ENCODE results near the gene STAM2. TPM values are rescaled to one million over a fixed set of nuclear protein-coding genes. Genes with fewer than 3 reads are reported as not detected.
"Not testable (repeated sequence)": the region's sequence is repeated elsewhere in the genome, so short reads cannot be mapped to it uniquely, and the experiment has no call there.

Gene STAM2
- total RNA-seq, 1 donor, result 51.4 TPM

DNA sequence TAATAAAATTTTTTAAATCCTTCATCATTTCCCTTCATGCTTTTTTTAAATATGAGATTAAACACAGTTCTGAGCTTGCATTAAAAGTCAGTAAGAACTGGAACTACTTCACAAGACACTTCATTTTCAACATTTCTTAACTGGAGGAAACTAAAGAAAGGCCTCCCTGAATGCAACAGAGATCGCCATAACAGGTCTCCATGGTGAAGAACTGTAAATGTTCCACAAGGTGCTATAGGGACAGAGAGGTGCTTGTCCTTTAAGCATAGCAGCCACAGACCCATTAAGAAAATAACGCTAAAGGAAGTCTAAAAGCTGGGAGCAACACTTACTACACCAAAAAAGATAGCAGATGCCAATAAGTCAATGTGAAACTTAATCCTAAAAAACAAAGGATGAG is 8.5 kb downstream of the STAM2 start:
- DNase-seq (ENCODE audit: low read depth), result no peak
- H3K4me3 ChIP-seq (ENCODE audit: low read depth, low read length), result no peak overlapping the region

DNA sequence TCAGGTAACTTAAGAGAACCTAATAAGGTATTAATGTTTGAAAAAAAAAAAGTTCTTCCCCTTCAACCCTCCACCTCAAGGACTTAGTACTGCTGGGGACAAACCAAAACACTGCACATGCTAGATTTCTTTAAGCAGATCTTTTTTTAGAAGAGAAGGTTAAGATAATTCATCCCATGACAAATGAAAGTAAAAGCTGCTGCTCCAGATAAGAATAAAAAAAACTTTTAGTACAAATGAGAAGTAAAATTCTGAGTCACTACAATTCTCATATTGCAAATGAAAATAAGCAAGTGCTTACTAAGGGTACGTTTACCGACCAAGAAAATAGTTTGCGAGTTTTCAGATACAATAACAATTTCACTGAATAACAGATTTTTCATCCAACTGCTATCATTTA is 8.9 kb downstream of the STAM2 start:
- H3K4me3 ChIP-seq (ENCODE audit: low read depth, low read length), result no peak overlapping the region
- TF ChIP-seq, protein P1, sequence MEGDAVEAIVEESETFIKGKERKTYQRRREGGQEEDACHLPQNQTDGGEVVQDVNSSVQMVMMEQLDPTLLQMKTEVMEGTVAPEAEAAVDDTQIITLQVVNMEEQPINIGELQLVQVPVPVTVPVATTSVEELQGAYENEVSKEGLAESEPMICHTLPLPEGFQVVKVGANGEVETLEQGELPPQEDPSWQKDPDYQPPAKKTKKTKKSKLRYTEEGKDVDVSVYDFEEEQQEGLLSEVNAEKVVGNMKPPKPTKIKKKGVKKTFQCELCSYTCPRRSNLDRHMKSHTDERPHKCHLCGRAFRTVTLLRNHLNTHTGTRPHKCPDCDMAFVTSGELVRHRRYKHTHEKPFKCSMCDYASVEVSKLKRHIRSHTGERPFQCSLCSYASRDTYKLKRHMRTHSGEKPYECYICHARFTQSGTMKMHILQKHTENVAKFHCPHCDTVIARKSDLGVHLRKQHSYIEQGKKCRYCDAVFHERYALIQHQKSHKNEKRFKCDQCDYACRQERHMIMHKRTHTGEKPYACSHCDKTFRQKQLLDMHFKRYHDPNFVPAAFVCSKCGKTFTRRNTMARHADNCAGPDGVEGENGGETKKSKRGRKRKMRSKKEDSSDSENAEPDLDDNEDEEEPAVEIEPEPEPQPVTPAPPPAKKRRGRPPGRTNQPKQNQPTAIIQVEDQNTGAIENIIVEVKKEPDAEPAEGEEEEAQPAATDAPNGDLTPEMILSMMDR (IDR thresholded peaks at IDR 0.05; ENCODE audit: insufficient read depth, low read depth, low read length), result no peak
- DNase-seq (ENCODE audit: low read depth), result peak; percentile 41

More for the DNA sequence above, 8.5 kb downstream of the STAM2 start:
- TF ChIP-seq, protein P1 (IDR thresholded peaks at IDR 0.05; ENCODE audit: insufficient read depth, low read depth, low read length), result no peak

DNA sequence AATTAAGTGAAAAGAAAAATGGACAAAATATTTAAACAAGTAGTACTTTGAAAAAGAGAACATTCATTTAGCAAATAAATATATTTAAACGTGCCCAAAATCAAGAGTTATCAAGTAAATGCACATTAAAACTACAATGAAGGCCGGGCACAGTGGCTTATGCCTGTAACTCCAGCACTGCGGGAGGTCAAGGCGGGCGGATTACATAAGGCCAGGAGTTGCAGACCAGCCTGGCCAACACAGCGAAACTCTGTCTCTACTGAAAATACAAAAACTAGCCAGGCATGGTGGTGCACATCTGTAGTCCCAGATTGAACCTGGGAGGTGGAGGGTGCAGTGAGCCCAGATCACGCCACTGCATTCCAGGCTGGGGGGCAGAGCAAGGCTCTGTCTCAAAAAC is 9.8 kb downstream of the STAM2 start:
- TF ChIP-seq, protein P1 (IDR thresholded peaks at IDR 0.05; ENCODE audit: insufficient read depth, low read depth, low read length), result no peak
- DNase-seq (ENCODE audit: low read depth), result no peak
- no peak overlapping the region for H3K4me3 ChIP-seq (ENCODE audit: low read depth, low read length)

- TF ChIP-seq, protein P1 (IDR thresholded peaks at IDR 0.05; ENCODE audit: insufficient read depth, low read depth, low read length), result no peak
- no peak overlapping the region for H3K4me3 ChIP-seq (ENCODE audit: low read depth, low read length)
- DNase-seq (ENCODE audit: low read depth), result no peak
Observed at GRCh38 chr2:152165306-152165705, 10.3 kb downstream of the STAM2 start.

DNA sequence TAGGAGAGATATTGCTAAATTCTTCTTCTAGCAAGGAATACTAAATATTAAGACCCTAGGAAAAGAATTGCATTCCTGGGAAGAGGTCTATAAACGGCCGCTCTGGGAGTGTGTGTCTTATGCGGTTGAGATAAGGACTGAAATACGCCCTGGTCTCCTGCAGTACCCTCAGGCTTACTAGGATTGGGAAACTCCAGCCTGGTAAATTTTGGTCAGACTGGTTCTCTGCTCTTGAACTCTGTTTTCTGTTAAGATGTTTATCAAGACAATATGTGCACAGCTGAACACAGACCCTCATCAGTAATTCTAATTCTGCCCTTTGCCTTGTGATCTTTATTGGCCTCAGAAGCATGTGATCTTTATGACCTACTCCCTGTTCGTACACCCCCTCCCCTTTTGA is 11.9 kb downstream of the STAM2 start:
- not testable (repeated sequence) for H3K4me3 ChIP-seq (ENCODE audit: low read depth, low read length)
- peak; percentile 88 for DNase-seq (ENCODE audit: low read depth)

DNA sequence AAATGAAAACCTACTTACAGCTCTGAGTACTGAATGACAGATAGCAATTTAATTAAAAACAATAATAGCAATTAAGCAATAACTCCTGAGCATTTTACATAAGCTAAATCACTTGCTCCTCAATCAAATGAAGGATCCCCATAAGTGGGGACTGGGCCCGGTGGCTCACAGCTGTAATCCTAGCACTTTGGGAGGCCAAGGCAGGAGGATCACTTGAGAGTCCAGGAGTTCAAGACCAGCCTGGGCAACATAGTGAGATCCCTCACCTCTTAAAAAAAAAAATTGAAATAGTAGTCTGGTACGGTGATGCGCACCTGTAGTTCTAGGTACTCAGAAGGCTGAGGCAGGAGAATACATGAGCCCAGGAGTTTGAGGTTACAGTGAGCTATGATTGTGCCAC is 13.4 kb downstream of the STAM2 start:
- TF ChIP-seq, protein P1 (IDR thresholded peaks at IDR 0.05; ENCODE audit: insufficient read depth, low read depth, low read length), result no peak
- H3K4me3 ChIP-seq (ENCODE audit: low read depth, low read length), result no peak overlapping the region
- DNase-seq (ENCODE audit: low read depth), result no peak

GRCh38 chr2:152161598-152161997 is 14.0 kb downstream of the STAM2 start:
- TF ChIP-seq, protein P1 (IDR thresholded peaks at IDR 0.05; ENCODE audit: insufficient read depth, low read depth, low read length), result no peak
- no peak overlapping the region for H3K4me3 ChIP-seq (ENCODE audit: low read depth, low read length)
- DNase-seq (ENCODE audit: low read depth), result no peak

DNA sequence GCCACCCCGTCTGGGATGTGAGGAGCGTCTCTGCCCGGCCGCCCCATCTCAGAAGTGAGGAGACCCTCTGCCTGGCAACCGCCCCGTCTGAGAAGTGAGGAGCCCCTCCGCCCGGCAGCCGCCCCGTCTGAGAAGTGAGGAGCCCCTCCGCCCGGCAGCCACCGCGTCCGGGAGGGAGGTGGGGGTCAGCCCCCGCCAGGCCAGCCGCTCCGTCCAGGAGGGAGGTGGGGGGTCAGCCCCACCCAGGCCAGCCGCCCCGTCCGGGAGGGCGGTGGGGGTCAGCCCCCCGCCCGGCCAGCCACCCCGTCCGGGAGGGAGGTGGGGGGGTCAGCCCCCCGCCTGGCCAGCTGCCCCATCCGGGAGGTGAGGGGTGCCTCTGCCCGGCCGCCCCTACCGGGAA is 15.2 kb downstream of the STAM2 start:
- H3K4me3 ChIP-seq (ENCODE audit: low read depth, low read length); DNase-seq (ENCODE audit: low read depth): not testable (repeated sequence)
